ENCODE results near the gene ARHGAP27.

DNA sequence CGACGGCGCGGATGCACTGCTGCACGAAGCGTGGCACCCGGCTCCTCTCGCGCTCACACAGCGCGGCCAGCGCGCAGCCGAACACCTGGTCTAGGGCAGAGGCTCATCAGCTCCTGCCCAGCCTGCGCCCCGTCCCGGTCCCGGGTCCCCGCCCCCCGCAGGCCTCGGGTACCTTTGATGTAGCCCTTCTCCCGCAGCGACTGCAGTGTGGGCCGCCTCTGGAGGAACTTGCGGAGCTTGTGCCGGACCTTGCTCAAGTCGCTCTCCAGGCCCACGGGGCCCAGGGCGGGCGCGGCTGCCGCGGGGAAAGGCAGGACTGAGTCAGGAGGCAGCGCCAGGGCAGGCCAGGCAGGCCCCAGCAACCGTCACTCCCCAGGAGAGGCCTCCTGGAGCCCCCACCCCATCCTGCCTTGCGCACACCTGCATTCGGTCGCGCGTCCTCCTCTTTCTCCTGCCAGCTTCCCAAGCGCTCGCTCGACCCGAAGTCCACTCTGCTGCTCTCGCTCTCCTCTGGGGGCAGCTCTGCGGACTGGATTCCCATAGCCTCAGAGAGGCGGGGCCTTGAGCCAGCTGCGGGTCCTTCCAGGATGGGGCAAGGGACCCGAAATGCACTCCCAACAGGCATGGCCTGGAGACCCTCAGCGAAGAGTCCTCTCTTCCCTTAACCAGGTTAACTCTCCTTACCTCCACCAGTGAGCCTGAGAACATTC is 36.0 kb downstream of the ARHGAP27 start:
- TF ChIP-seq CTCF (IDR thresholded peaks at IDR 0.05) (no peak), POLR2A (IDR thresholded peaks at IDR 0.05) (no peak)
